HG03558 (cell line): ENCODE results near the gene ADAMTSL3.

ENCODE experiments used
- ATAC-seq: cut with Tn5 transposase; IDR thresholded peaks from one replicate; pipeline ENCODE4 v1.9.1; 2021; ENCODE audit warnings: moderate number of reproducible peaks; ENCODE audit not compliant: unreplicated experiment; ENCODE audit errors: extremely low read depth

The ADAMTSL3 gene

GRCh38 chr15:83655237-83655616 lies 1.3 kb downstream of the ADAMTSL3 start:
- no peak for ATAC-seq

- ATAC-seq = no peak
Measured at GRCh38 chr15:83656192-83656591, 2.3 kb downstream of the ADAMTSL3 start.

DNA sequence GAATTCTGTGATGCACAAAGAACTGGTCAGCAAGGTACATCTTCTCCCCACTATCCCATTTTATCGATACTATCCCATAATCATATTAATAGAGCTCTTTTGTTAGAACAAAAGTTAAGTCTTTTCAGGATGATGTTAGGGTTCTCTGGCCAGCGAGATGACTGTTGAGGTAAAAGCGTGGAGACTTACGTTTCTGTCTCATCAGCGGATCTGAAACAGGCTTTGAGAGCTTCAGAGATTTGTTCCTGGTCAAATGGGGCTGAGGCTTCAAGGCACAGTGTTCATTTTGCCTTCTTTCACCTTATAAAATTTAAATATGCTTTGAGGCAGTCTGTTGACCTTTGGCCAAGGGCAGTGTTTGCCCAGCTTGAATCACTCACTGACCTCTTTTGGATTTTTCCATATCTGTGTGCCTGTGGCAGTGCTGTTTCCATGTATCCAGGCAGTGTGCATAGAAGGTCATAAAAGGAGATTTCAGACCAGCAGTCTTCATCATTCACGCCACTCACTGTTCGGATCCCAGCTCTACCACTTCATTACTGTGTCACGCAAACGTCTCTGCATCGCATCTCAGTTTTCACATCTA lies 3.1 kb downstream of the ADAMTSL3 start:
- no peak for ATAC-seq

DNA sequence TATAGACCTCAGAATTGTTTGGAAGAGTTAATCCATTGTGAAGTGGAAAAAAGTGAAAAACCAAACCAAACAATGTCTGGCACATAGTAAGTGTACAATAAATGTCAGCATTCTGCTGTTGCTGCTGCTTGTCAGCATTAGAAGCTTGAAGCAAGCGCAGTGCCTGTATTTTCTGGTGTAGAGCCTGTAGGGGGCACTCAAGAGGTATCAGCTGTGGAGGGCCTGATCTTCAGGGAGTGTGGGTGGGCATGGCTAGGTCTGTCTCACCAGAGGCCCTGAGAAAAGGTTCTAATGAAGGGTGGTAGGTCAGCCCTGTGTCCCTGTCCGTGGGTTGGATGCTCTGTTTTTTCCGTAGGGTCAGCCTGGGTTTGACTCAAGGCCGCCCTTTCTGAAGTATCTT lies 3.6 kb downstream of the ADAMTSL3 start:
- no peak for ATAC-seq

GRCh38 chr15:83658430-83659416 lies 4.8 kb downstream of the ADAMTSL3 start:
- ATAC-seq = no peak

DNA sequence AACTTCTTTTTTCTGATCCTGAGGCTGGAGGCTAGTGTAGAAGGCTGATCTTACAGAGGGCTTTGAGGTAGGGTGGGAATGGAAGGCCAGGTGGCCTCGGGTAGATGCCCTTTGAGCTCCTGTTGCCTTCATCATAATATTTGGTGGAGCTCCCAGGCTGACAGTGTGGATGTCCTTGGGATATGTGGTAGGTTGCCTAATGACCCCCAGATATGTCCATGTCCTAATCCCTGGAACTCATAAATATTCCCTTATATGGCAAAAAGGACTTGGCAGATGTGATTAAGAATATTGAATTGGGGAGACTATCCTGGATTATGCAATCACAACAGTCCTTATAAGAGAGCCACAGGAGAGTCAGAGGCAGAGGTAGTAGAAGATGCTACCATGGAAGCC lies 5.5 kb downstream of the ADAMTSL3 start:
- no peak for ATAC-seq

GRCh38 chr15:83665480-83665879 lies 11.6 kb downstream of the ADAMTSL3 start:
- ATAC-seq = no peak

DNA sequence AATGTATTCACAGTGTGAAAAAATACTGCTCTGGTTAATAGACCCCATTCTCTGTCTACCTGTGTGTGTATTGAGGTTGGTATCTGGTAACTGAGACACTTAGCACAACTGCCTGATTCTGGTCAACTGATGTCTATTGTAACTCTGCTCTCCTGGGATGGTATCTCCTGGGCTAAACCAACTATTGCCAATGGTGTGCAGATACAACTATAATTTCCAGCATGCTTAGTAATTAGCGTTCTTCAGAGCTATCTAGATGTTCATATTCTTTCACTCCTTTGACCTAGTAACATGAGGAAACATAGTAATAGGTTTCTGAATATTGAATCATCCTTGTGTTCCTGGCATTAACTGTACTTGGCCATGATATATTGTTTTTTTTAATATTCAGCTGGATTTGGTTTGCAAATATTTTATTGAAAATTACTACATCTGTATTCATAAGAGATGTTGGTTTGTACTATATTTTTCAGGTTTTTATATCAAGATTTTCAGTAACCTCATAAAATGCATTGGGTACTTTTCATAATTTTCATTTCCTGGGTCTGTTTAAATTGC lies 16.8 kb downstream of the ADAMTSL3 start:
- ATAC-seq = no peak

DNA sequence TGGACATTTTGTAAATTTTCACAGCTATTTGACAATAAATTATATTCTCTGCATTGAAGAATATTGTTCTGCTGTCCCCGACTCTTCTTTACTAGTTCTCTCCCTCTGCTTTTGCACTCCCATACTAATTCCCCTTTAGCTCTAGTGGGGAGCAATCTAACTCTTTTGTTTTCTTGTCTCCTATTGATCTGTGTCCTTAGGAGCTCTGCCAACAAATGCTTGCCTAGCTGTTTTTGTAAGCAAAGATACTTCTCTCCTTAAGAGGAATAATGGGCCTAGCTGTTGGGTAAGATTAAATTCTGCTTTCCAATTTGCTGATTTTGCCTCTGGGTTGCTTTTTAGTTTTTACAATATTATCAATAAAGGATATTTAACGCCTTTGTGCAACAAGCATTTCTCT lies 17.7 kb downstream of the ADAMTSL3 start:
- no peak for ATAC-seq

- no peak for ATAC-seq
Measured at GRCh38 chr15:83673385-83673784, 19.5 kb downstream of the ADAMTSL3 start.

DNA sequence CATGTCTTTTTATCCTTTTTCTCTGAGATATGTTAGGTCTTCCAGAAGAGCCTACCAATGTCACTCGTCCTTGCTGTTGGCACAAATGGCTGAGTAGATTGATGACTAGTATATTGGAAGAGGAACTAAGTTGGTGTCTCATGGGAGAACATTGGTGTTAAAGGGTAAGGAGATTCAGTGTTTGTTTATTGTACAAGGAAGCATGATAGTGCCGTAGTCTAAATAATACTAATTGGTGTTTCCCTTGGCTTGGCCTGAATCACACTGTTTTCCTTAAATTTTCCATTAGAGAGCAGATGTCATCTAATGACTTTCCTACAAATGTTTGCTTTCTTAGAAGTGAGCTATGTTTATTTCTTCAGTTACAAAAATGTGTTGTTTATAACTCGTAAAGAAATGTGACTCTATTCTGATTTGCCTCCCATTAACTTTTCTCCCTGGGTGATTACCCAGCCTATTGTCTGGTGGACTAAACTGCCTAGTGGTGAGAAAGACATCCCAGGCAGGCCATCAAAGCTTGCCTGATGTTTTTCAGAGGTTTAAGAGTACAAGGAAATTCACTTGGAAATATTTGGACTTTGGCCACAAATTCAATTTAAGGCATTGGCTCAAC lies 28.7 kb downstream of the ADAMTSL3 start:
- no peak for ATAC-seq

- no peak for ATAC-seq
Measured at GRCh38 chr15:83685916-83686332, 32.0 kb downstream of the ADAMTSL3 start.

DNA sequence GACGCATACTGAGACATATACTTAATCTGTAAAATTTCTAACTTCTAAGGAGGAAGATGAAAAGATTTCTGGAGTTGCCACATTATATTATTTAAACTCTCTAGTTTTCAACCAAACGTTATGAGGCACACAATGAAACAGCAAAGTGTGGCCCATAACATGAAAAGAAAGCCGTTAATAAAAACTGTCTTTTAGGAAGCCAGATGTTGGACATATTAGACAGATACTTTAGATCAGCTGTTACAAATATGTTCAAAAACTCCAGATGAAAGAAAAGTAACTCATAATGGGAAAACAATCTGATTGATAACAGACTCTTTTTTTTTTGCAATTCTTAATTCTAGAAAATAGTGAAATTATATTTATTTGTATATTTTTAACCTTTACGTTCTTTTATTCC lies 34.3 kb downstream of the ADAMTSL3 start:
- ATAC-seq = no peak

GRCh38 chr15:83690676-83691075 lies 36.8 kb downstream of the ADAMTSL3 start:
- no peak for ATAC-seq

GRCh38 chr15:83692746-83693581 lies 39.0 kb downstream of the ADAMTSL3 start:
- ATAC-seq = no peak

- no peak for ATAC-seq
Measured at GRCh38 chr15:83694015-83694414, 40.1 kb downstream of the ADAMTSL3 start.

GRCh38 chr15:83694536-83694935 lies 40.6 kb downstream of the ADAMTSL3 start:
- ATAC-seq = no peak

- no peak for ATAC-seq
Measured at GRCh38 chr15:83695246-83695645, 41.3 kb downstream of the ADAMTSL3 start.

DNA sequence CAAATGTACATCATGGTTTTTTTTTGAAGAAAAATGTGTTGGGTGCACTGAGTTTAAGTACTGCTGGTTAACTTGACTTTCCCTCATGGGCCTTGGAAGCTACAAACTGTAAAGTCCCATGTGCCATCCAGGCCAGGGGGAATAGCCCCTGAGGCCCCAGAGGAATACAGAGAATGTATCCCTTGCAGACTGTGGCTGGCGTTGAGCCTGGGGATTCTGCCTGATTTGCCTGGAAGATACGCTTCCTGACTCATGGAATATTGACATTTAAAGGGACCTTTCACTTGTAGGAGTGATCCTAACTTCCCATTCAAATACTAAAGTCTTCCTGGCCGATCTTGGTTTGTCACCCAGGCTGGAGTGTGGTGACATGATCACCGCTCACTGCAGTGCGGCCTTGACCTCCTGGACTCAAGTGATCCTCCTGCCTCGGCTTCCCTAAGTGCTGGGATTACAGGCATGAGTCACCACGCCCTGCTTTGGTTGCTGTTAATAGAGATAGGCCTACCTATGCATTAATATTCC lies 42.0 kb downstream of the ADAMTSL3 start:
- ATAC-seq = no peak

- ATAC-seq = no peak
Measured at GRCh38 chr15:83697716-83698115, 43.8 kb downstream of the ADAMTSL3 start.
